Measurements from ENCODE around the gene LCA5L.

LCA5L gene

DNA sequence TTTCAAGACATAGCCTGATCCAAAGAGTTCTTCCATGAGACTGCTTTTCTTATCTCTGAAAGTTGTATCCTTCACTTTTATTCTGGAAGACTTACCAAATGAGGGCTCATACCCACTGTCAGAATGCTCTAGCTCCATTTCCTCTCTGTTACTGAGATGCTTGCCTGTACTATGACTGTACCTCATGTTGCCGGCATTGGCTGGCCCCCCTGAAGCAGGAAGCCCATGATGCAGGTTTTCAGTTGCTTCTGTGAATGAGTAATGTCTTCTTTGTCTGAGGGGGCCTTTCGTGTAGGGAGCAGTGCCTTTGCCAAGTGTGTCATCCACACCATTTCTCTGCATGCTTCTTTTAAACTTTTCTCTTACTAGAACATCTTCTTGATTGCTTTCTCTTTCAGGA lies 39.5 kb downstream of the LCA5L start:
- TF ChIP-seq, protein P1, sequence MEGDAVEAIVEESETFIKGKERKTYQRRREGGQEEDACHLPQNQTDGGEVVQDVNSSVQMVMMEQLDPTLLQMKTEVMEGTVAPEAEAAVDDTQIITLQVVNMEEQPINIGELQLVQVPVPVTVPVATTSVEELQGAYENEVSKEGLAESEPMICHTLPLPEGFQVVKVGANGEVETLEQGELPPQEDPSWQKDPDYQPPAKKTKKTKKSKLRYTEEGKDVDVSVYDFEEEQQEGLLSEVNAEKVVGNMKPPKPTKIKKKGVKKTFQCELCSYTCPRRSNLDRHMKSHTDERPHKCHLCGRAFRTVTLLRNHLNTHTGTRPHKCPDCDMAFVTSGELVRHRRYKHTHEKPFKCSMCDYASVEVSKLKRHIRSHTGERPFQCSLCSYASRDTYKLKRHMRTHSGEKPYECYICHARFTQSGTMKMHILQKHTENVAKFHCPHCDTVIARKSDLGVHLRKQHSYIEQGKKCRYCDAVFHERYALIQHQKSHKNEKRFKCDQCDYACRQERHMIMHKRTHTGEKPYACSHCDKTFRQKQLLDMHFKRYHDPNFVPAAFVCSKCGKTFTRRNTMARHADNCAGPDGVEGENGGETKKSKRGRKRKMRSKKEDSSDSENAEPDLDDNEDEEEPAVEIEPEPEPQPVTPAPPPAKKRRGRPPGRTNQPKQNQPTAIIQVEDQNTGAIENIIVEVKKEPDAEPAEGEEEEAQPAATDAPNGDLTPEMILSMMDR (IDR thresholded peaks at IDR 0.05; ENCODE audit: low read depth, low read length, missing control alignments), result no peak
- no peak overlapping the region for H3K4me3 ChIP-seq (ENCODE audit: low read depth, low read length)
- no peak for DNase-seq (ENCODE audit: low read depth)

DNA sequence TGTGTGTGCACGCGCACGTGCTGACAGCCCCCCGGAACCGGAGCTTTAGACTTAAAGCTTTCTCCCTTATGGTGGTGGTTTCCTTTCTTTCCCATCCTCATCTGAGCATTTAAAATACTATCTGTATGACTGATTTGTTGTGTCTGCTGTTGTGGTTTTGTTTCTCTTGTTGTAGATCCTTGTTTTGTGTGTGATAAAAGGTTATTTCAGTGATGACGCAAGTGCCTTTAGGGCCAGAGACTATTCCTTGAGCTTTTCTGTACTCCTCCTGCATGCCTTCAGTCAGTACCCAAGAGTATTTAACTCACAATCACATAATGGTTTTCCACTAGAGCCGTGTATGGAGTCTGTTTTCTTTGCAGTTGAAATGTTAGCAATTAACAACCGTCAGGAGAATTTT lies 45.4 kb downstream of the LCA5L start:
- TF ChIP-seq, protein P1 (IDR thresholded peaks at IDR 0.05; ENCODE audit: low read depth, low read length, missing control alignments), result no peak
- no peak for DNase-seq (ENCODE audit: low read depth)
- H3K4me3 ChIP-seq (ENCODE audit: low read depth, low read length), result no peak overlapping the region

DNA sequence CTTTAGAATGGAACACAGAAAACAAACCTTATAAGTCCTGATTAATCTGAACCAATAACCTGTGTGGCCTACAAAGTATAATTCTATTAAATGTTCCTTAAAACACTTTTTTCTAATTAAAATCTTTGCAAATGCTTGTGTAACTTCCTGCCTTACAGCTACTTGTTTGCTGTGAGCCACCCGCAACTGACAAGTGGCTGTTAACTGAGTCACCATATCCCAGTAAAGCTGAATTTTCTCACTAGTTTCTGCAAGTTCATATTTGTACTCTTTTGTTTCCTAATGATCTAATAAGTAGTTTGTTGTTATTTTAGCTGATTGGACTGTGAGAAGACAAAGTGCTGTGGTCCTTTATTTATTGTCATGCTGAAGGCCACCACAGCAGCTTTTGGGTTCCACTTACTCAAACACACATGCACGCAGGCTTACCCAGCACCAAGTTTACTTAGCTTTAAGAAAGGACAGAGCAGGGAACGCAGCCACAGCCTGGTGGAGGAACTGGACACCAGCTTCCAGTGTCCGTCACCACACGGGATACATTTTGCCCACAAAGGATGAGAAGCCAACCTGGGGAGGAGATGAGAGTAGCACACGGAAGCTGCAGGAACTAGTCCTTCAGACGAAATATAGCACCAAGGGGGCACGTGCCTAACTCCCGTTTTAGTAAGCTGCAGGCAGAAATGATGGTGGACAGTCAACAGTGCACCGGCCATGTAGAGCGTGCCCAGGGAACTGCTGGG lies 47.8 kb downstream of the LCA5L start:
- H3K4me3 ChIP-seq (ENCODE audit: low read depth, low read length), result no peak overlapping the region
- DNase-seq (ENCODE audit: low read depth), result no peak
- TF ChIP-seq, protein P1 (IDR thresholded peaks at IDR 0.05; ENCODE audit: low read depth, low read length, missing control alignments), result no peak

DNA sequence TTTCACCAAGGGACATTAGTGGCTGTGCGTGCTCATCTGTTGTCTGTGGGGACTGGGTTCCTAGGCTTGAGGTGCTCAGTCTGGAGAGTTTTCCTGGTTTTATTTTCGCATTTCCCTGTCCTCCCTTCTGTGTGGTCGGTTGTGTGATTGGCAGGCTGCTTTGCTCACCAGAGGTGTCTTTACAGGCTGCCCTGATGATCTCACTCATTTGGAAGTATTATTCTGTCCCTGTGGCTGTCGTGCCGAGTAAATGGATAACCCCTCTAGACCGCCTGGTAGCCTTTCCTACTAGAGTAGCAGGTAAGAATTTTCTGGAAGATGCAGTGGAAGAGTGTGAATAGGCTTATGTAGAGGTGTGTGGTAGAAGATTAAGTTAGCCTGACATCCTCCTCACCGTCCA lies 52.6 kb downstream of the LCA5L start:
- TF ChIP-seq, protein P1 (IDR thresholded peaks at IDR 0.05; ENCODE audit: low read depth, low read length, missing control alignments), result no peak
- no peak for DNase-seq (ENCODE audit: low read depth)
- H3K4me3 ChIP-seq (ENCODE audit: low read depth, low read length), result no peak overlapping the region

DNA sequence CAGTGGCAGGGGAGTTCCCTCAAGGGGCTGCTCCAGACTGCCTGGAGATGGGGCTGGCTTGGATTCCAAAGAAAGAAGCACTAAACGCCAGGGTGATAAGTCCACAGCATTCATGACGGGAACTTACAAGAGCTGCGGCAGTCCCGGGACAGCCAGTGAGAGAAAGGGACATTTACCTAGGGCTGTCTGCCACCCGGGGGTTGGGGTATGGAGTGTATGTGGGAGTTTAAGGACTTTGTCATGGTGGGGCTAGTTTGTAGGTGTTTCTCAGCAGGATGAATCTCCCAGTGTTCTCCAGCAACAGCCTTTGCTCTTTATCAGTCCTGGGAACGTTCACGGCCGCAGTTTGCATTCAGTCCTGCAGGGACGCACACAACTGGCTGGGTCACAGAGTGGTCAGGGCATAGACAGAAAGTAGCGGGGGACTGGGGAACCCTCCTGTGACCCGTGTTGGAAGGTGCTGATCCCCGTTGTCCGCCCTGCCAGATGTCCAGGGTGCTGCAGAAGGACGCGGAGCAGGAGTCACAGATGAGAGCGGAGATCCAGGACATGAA lies 55.3 kb downstream of the LCA5L start:
- no peak overlapping the region for H3K4me3 ChIP-seq (ENCODE audit: low read depth, low read length)
- TF ChIP-seq, protein P1 (IDR thresholded peaks at IDR 0.05; ENCODE audit: low read depth, low read length, missing control alignments), result peak; percentile 3
- DNase-seq (ENCODE audit: low read depth), result no peak

DNA sequence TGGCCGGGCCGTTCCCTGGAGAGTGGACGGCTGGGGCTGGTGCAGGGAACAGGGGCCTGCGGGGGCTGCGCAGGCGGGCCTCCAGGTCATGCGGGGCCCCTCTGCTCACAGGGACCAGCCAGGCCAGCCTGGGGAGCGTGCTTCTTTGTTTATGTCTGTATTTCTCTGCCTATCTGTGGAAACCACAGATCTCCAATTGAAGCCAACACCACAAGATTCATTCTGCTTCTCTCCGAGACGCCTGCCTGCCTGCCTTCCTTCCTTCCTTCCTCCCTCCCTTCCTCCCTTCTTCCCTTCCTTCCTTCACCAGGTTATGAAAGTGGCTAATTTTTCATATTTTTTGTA lies 56.8 kb downstream of the LCA5L start:
- DNase-seq (ENCODE audit: low read depth), result no peak
- TF ChIP-seq, protein P1 (IDR thresholded peaks at IDR 0.05; ENCODE audit: low read depth, low read length, missing control alignments), result no peak
- H3K4me3 ChIP-seq (ENCODE audit: low read depth, low read length), result peak overlapping the region; percentile 16
